Loucy (cell line): Measurements from ENCODE around the gene DDAH2.

Experiments
- EZH2phosphoT487 ChIP-seq: fragments of 200-600 bp; IDR thresholded peaks from 2 replicates; pipeline ENCODE4 v1.6.1; 2018; ENCODE audit warnings: antibody characterized with exemption, mild to moderate bottlenecking, moderate library complexity, borderline replicate concordance
- TF ChIP-seq, protein P1 (sequence below): fragments of 200-600 bp; sonication (generic); conservative IDR thresholded peaks from 2 replicates; pipeline ENCODE4 v1.5.1; 2014; ENCODE audit warnings: mild to moderate bottlenecking, antibody characterized with exemption, low read length

DNA sequence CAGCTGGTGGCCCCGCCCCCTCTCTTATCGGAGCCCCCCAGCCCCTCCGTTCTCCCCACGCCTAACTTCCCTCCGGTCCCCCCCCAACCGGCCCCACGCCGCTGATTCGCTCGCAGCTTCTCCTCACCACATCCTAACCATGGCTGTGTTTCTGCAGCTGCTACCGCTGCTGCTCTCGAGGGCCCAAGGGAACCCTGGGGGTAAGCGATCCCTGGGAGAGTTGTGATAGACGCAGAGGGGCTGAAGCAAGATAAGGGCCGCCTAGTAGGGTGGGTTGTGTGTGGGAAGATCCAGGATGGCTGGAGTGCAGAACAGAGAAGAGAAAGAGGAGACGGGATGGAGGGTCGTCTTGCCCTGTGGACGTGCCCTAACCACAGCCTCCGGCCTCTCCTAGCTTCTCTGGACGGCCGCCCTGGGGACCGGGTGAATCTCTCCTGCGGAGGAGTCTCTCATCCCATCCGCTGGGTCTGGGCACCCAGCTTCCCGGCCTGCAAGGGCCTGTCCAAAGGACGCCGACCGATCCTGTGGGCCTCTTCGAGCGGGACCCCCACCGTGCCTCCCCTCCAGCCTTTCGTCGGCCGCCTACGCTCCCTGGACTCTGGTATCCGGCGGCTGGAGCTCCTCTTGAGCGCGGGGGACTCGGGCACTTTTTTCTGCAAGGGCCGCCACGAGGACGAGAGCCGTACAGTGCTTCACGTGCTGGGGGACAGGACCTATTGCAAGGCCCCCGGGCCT, 5.7 kb downstream of the DDAH2 start, which contains the start of gene MPIG6B:
- TF ChIP-seq, protein P1, sequence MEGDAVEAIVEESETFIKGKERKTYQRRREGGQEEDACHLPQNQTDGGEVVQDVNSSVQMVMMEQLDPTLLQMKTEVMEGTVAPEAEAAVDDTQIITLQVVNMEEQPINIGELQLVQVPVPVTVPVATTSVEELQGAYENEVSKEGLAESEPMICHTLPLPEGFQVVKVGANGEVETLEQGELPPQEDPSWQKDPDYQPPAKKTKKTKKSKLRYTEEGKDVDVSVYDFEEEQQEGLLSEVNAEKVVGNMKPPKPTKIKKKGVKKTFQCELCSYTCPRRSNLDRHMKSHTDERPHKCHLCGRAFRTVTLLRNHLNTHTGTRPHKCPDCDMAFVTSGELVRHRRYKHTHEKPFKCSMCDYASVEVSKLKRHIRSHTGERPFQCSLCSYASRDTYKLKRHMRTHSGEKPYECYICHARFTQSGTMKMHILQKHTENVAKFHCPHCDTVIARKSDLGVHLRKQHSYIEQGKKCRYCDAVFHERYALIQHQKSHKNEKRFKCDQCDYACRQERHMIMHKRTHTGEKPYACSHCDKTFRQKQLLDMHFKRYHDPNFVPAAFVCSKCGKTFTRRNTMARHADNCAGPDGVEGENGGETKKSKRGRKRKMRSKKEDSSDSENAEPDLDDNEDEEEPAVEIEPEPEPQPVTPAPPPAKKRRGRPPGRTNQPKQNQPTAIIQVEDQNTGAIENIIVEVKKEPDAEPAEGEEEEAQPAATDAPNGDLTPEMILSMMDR = no peak
- TF ChIP-seq EZH2phosphoT487 = no peak
